HepG2 (cell line): ENCODE measurements around the gene DAPK1.

Experiments used
- ARNT ChIP-seq: fragments of 450-650 bp; IDR thresholded peaks from 2 replicates; pipeline ENCODE4 v1.6.1; 2017
- CREM ChIP-seq, 2 experiments: sonication (generic) in 1 of 2; formaldehyde crosslinking in 1 of 2; IDR thresholded peaks; 2 replicates each; pipeline versions ENCODE4 v1.4.0 to v1.6.1; 2016 to 2020; ENCODE audit warnings: antibody characterized with exemption in 1 of 2, mild to moderate bottlenecking in 1 of 2, missing genetic modification reagents in 1 of 2
- FOSL1 ChIP-seq: sonication (generic); formaldehyde crosslinking; IDR thresholded peaks from 2 replicates; pipeline ENCODE4 v1.9.0; 2021; ENCODE audit warnings: missing genetic modification reagents, borderline replicate concordance
- FOXK1 ChIP-seq: sonication (generic); formaldehyde crosslinking; IDR thresholded peaks from 2 replicates; pipeline ENCODE4 v1.4.0; 2020; ENCODE audit warnings: low read depth, missing genetic modification reagents, borderline replicate concordance
- MAFF ChIP-seq: IDR thresholded peaks from 2 replicates; pipeline ENCODE4 v1.6.1; 2011; ENCODE audit warnings: low read depth, low read length, improper control_type of control experiment
- REXO4 ChIP-seq: sonication (generic); formaldehyde crosslinking; IDR thresholded peaks from 2 replicates; pipeline ENCODE4 v1.8.0; 2022; ENCODE audit warnings: missing genetic modification reagents, mild to moderate bottlenecking, borderline replicate concordance
- SP2 ChIP-seq: sonication (generic); formaldehyde crosslinking; IDR thresholded peaks from 2 replicates; pipeline ENCODE4 v1.5.1; 2020; ENCODE audit warnings: mild to moderate bottlenecking, missing genetic modification reagents
- TCF12 ChIP-seq, 2 experiments: fragments of 450-650 bp in 1 of 2; sonication (generic) in 1 of 2; formaldehyde crosslinking in 1 of 2; IDR thresholded peaks; 2 replicates each; pipeline versions ENCODE4 v1.6.1 to v1.8.0; 2017 to 2022; ENCODE audit warnings: antibody characterized with exemption in 1 of 2, mild to moderate bottlenecking in 1 of 2, missing genetic modification reagents in 1 of 2, moderate library complexity in 1 of 2
- TF ChIP-seq, protein P1 (sequence below): sonication (generic); formaldehyde crosslinking; IDR thresholded peaks from 2 replicates; pipeline ENCODE4 v1.5.0; 2020; ENCODE audit warnings: mild to moderate bottlenecking, missing genetic modification reagents, moderate library complexity
- TF ChIP-seq, protein P2 (sequence below): sonication (generic); formaldehyde crosslinking; IDR thresholded peaks from 2 replicates; pipeline ENCODE4 v1.4.0; 2020; ENCODE audit warnings: mild to moderate bottlenecking, missing genetic modification reagents, borderline replicate concordance

DNA sequence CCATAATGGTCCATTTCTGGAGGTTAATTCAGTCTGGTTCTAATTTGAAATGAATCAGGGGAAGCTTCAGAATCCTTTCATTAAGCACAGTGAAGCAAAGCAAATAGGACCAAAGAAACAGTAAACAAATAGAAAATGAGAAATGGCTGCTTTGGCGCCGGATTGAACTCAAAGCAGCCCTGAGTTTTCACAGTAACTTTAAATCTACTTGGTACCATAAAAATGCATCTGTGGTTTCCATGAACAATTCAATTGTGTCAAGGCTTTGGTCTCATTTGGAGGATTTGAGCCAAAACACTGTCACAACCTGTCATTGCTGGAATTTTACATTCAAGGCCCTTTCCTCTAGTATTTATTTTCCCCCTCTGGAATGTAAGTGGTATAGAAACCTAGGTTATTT is 25.9 kb upstream of the DAPK1 start:
- TF ChIP-seq, protein P1, sequence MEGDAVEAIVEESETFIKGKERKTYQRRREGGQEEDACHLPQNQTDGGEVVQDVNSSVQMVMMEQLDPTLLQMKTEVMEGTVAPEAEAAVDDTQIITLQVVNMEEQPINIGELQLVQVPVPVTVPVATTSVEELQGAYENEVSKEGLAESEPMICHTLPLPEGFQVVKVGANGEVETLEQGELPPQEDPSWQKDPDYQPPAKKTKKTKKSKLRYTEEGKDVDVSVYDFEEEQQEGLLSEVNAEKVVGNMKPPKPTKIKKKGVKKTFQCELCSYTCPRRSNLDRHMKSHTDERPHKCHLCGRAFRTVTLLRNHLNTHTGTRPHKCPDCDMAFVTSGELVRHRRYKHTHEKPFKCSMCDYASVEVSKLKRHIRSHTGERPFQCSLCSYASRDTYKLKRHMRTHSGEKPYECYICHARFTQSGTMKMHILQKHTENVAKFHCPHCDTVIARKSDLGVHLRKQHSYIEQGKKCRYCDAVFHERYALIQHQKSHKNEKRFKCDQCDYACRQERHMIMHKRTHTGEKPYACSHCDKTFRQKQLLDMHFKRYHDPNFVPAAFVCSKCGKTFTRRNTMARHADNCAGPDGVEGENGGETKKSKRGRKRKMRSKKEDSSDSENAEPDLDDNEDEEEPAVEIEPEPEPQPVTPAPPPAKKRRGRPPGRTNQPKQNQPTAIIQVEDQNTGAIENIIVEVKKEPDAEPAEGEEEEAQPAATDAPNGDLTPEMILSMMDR, result no peak
- TF ChIP-seq SP2 (CRISPR knock-in tag) (no peak), REXO4 (CRISPR knock-in tag) (no peak), FOSL1 (CRISPR knock-in tag) (no peak), CREM (IDR thresholded peaks at IDR 0.05) (no peak), CREM (CRISPR knock-in tag; IDR thresholded peaks at IDR 0.05) (no peak), FOXK1 (CRISPR knock-in tag) (no peak), MAFF (no peak), TCF12 (IDR thresholded peaks at IDR 0.05) (no peak), TCF12 (CRISPR knock-in tag; IDR thresholded peaks at IDR 0.05) (no peak), ARNT (no peak)
- TF ChIP-seq, protein P2, sequence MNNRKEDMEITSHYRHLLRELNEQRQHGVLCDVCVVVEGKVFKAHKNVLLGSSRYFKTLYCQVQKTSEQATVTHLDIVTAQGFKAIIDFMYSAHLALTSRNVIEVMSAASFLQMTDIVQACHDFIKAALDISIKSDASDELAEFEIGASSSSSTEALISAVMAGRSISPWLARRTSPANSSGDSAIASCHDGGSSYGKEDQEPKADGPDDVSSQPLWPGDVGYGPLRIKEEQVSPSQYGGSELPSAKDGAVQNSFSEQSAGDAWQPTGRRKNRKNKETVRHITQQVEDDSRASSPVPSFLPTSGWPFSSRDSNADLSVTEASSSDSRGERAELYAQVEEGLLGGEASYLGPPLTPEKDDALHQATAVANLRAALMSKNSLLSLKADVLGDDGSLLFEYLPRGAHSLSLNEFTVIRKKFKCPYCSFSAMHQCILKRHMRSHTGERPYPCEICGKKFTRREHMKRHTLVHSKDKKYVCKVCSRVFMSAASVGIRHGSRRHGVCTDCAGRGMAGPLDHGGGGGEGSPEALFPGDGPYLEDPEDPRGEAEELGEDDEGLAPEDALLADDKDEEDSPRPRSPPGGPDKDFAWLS (CRISPR knock-in tag), result no peak
